CD14-positive monocyte (primary cell): ENCODE measurements around the gene BRS3. TPM values are rescaled to one million over a fixed set of nuclear protein-coding genes. Genes with fewer than 3 reads are reported as not detected.

Experiments
- DNase-seq, 3 donors: peaks; one replicate each; pipeline ENCODE4 v3.0.0-alpha.2; 2011 to 2022
- H2AFZ ChIP-seq: 2 replicates; pipeline ENCODE4 v1.6.0; 2012; ENCODE audit warnings: mild to moderate bottlenecking, low read depth, low read length, inconsistent platforms; ENCODE audit not compliant: insufficient read depth, poor library complexity, severe bottlenecking
- H3K27ac ChIP-seq, 2 donors: 1 replicate in 1 of 2; 2 replicates in 1 of 2; pipeline ENCODE4 v1.5.1; 2012 to 2013; ENCODE audit warnings: low read length in 2 of 2, control low read depth in 1 of 2, inconsistent platforms in 1 of 2, low read depth in 1 of 2, mild to moderate bottlenecking in 1 of 2
- H3K27me3 ChIP-seq, 2 donors: one replicate each; pipeline versions ENCODE4 v1.6.0 to v1.6.1; 2011 to 2013; ENCODE audit warnings: low read length in 2 of 2; ENCODE audit not compliant: control insufficient read depth in 2 of 2, insufficient read depth in 2 of 2
- H3K36me3 ChIP-seq, 2 donors: replicated peaks in 1 of 2; 1 replicate in 1 of 2; 2 replicates in 1 of 2; pipeline versions ENCODE4 v1.5.1 to v1.6.1; 2012 to 2013; ENCODE audit warnings: low read length in 2 of 2, control low read depth in 1 of 2, inconsistent platforms in 1 of 2, mild to moderate bottlenecking in 1 of 2; ENCODE audit not compliant: insufficient read depth in 2 of 2, control insufficient read depth in 1 of 2
- H3K4me1 ChIP-seq, 2 donors: 1 replicate in 1 of 2; 2 replicates in 1 of 2; pipeline versions ENCODE4 v1.5.1 to v1.6.1; 2012 to 2013; ENCODE audit warnings: low read length in 2 of 2, control low read depth in 1 of 2, inconsistent platforms in 1 of 2, mild to moderate bottlenecking in 1 of 2, moderate library complexity in 1 of 2; ENCODE audit not compliant: insufficient read depth in 2 of 2, control insufficient read depth in 1 of 2
- H3K4me2 ChIP-seq: replicated peaks from 2 replicates; pipeline ENCODE3; 2012; ENCODE audit warnings: low read length, moderate library complexity, mild to moderate bottlenecking; ENCODE audit not compliant: poor library complexity, severe bottlenecking; ENCODE audit errors: extremely low read depth
- H3K4me3 ChIP-seq, 3 experiments: fragments of 200-600 bp in 1 of 3; sonication (generic) in 1 of 3; replicated peaks in 1 of 3; 1 replicate in 2 of 3; 2 replicates in 1 of 3; pipeline ENCODE4 v1.5.1; 2011 to 2013; ENCODE audit warnings: low read length in 3 of 3, mild to moderate bottlenecking in 3 of 3, control low read depth in 2 of 3, low read depth in 2 of 3, inconsistent platforms in 1 of 3, moderate library complexity in 1 of 3
- H3K79me2 ChIP-seq: 2 replicates; pipeline ENCODE4 v1.6.0; 2012; ENCODE audit warnings: mild to moderate bottlenecking, control low read depth, inconsistent platforms, low read length, moderate library complexity; ENCODE audit not compliant: insufficient read depth
- H3K9ac ChIP-seq: 2 replicates; pipeline ENCODE4 v1.6.0; 2017; ENCODE audit warnings: low read length, mild to moderate bottlenecking; ENCODE audit not compliant: insufficient read depth, poor library complexity, severe bottlenecking
- H3K9me3 ChIP-seq, 2 donors: replicated peaks in 1 of 2; 1 replicate in 1 of 2; 2 replicates in 1 of 2; pipeline versions ENCODE4 v1.5.1 to v1.6.1; 2012 to 2013; ENCODE audit warnings: low read length in 2 of 2, control low read depth in 1 of 2; ENCODE audit not compliant: control insufficient read depth in 1 of 2, insufficient read depth in 1 of 2
- H4K20me1 ChIP-seq: 2 replicates; pipeline ENCODE4 v1.6.0; 2012; ENCODE audit warnings: mild to moderate bottlenecking, low read length, control low read depth, moderate library complexity; ENCODE audit not compliant: insufficient read depth
- H3K27ac Mint-ChIP-seq, 7 donors: one replicate each; pipeline ENCODE4 v1.8.0; 2020; ENCODE audit warnings: mild to moderate bottlenecking in 7 of 7, mixed read lengths in 7 of 7, moderate library complexity in 6 of 7, inconsistent platforms in 2 of 7
- H3K27me3 Mint-ChIP-seq, 3 donors: one replicate each; pipeline ENCODE4 v1.8.0; 2021 to 2022; ENCODE audit warnings: low read depth in 3 of 3, mild to moderate bottlenecking in 3 of 3, mixed read lengths in 3 of 3, moderate library complexity in 3 of 3, inconsistent platforms in 1 of 3
- H3K36me3 Mint-ChIP-seq, 2 donors: one replicate each; pipeline ENCODE4 v1.8.0; 2020; ENCODE audit warnings: mixed read lengths in 2 of 2, inconsistent platforms in 1 of 2, mild to moderate bottlenecking in 1 of 2
- H3K4me1 Mint-ChIP-seq: one replicate; pipeline ENCODE4 v1.8.0; 2020; ENCODE audit warnings: mild to moderate bottlenecking, mixed read lengths
- H3K4me3 Mint-ChIP-seq, 2 donors: one replicate each; pipeline ENCODE4 v1.8.0; 2020; ENCODE audit warnings: mild to moderate bottlenecking in 2 of 2, mixed read lengths in 2 of 2, moderate library complexity in 1 of 2
- H3K9me3 Mint-ChIP-seq, 7 donors: one replicate each; pipeline ENCODE4 v1.8.0; 2020 to 2022; ENCODE audit warnings: mixed read lengths in 7 of 7, mild to moderate bottlenecking in 6 of 7, moderate library complexity in 6 of 7, inconsistent platforms in 2 of 7
- WGBS: methylation state at CpG from one replicate; pipeline ENCODE4 v1.1.5; 2013; ENCODE audit warnings: missing lambda C conversion rate; ENCODE audit not compliant: insufficient coverage; 5-methylcytosine and 5-hydroxymethylcytosine counted together
- intact Hi-C, 2 donors: fragments of 100-400 bp; cut with micrococcal nuclease; formaldehyde crosslinking; loops; one replicate each; pipeline versions ENCODE4 v1.15.0 to v1.15.1; 2023
- polyA plus RNA-seq, 3 donors: library from polyadenylated mRNA; depleted of rRNA in 1 of 3; unstranded in 2 of 3; stranded (reverse) in 1 of 3; fragments of 300-500 nt in 2 of 3; fragments of >200 nt in 1 of 3; fragmentation: Illumina TruSeq in 2 of 3; gene quantifications; 1 replicate in 2 of 3; 2 replicates in 1 of 3; pipeline ENCODE4 v1.2.3, GENCODE V29; 2012 to 2021
- TF ChIP-seq, protein P1 (sequence below): fragments of 200-600 bp; IDR thresholded peaks from one replicate; pipeline ENCODE4 v1.8.0; 2022; ENCODE audit warnings: antibody characterized with exemption, mild to moderate bottlenecking

The BRS3 gene
- polyA plus RNA-seq, 3 donors, result not detected

DNA sequence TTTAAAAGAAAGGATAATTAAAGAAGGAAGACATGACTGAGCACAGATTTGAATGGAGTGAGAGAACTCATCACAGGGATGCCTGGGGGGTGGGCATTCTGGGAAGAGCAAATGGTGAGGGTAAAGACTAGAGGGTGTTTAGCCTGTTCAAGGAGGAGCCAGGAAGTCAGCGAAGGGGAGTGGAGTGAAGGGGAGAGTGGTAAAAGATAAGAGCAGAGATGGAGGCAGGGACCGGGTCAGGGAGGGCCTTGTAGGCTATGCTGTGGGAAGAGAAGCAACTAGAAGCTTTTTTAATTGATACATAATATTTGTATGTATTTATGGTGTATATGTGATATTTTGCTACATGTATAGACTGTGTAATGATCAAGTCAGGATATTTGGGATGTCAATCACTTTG is 42.0 kb downstream of the BRS3 start:
- no peaks in the 10 kb centered on the region for H3K9me3 ChIP-seq
- Mint-ChIP-seq H3K9me3 (peaks cover 0 to 2% (median 0%) of the 10 kb centered on the region in 7 donors), H3K4me3 (no peak overlapping the region), H3K36me3 (no peaks in the 10 kb centered on the region), H3K4me1 (no peaks in the 10 kb centered on the region), H3K27me3 (peaks cover 0 to 7% (median 5%) of the 10 kb centered on the region in 3 donors), H3K27ac (no peak overlapping the region)
- no peak overlapping the region for H3K4me3 ChIP-seq
- no peaks in the 10 kb centered on the region for H3K27me3 ChIP-seq
- DNase-seq, result no peak
- H3K79me2 ChIP-seq, result no peaks in the 10 kb centered on the region
- intact Hi-C loops, result no loop called here
- no peaks in the 10 kb centered on the region for H3K36me3 ChIP-seq
- TF ChIP-seq, protein P1, sequence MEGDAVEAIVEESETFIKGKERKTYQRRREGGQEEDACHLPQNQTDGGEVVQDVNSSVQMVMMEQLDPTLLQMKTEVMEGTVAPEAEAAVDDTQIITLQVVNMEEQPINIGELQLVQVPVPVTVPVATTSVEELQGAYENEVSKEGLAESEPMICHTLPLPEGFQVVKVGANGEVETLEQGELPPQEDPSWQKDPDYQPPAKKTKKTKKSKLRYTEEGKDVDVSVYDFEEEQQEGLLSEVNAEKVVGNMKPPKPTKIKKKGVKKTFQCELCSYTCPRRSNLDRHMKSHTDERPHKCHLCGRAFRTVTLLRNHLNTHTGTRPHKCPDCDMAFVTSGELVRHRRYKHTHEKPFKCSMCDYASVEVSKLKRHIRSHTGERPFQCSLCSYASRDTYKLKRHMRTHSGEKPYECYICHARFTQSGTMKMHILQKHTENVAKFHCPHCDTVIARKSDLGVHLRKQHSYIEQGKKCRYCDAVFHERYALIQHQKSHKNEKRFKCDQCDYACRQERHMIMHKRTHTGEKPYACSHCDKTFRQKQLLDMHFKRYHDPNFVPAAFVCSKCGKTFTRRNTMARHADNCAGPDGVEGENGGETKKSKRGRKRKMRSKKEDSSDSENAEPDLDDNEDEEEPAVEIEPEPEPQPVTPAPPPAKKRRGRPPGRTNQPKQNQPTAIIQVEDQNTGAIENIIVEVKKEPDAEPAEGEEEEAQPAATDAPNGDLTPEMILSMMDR, result no peak
- H2AFZ ChIP-seq, result no peak overlapping the region
- 100% methylated on average over 1 of the region's 2 CpGs for WGBS
- H3K9ac ChIP-seq, result no peak overlapping the region
- no peaks in the 10 kb centered on the region for H3K4me1 ChIP-seq
- H4K20me1 ChIP-seq, result no peaks in the 10 kb centered on the region
- H3K4me2 ChIP-seq, result no peak overlapping the region
- H3K27ac ChIP-seq, result no peak overlapping the region

DNA sequence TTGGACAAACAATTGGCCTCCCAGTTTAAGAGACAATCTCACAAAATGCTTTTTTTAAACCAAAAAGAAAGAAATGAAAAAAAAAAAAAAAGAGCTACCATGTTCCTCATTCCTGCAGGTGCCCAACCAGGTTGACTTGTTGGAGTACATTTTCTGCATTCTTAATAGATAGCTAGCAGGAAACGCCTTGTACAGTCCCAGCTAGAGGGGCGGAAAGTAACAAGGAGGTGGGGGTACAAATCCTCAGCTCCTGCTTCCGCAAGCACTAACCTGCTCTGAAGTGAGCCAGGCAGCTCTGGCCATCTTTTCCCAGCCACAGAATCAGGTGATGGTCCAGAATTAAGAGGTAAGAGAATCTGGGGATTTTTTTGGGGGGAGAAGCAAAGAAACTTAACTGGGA is 44.2 kb downstream of the BRS3 start, which contains the start of gene VGLL1:
Gene VGLL1 (plus strand): TSS at position 265 of the 400 bp plus-strand sequence. CDS start 3,806 bp downstream, outside the sequence.
- Histone ChIP-seq H2AFZ (no peak within 1 kb of the TSS), H3K9me3 (no peaks in the 10 kb centered on the region), H3K27me3 (no peaks in the 10 kb centered on the region), H3K4me2 (no peak within 1 kb of the TSS), H3K79me2 (no peaks in the 10 kb centered on the region), H3K36me3 (no peaks in the 10 kb centered on the region), H3K4me1 (no peaks in the 10 kb centered on the region), H3K9ac (no peak within 1 kb of the TSS), H4K20me1 (no peaks in the 10 kb centered on the region), H3K27ac (no peak within 1 kb of the TSS), H3K4me3 (no peak within 1 kb of the TSS)
- intact Hi-C loops, result no loop called here
- no peak within 1 kb of the TSS for H3K4me3 Mint-ChIP-seq
- no peak within 1 kb of the TSS for H3K27ac Mint-ChIP-seq
- H3K9me3 Mint-ChIP-seq, result peaks cover 0 to 2% (median 0%) of the 10 kb centered on the region in 7 donors
- H3K36me3 Mint-ChIP-seq, result no peaks in the 10 kb centered on the region
- DNase-seq, result no peak
- H3K4me1 Mint-ChIP-seq, result no peaks in the 10 kb centered on the region
- H3K27me3 Mint-ChIP-seq, result peaks cover 2 to 7% (median 5%) of the 10 kb centered on the region in 3 donors
- WGBS, result no CpG with 5 or more reads among the region's 3 CpGs
- TF ChIP-seq, protein P1, result no peak
